Duodenal mucosa (tissue), 2 donors: ENCODE measurements around the gene LMOD3.

ENCODE experiments used
- H3K27ac ChIP-seq: one replicate; pipeline ENCODE4 v1.7.0; 2013; ENCODE audit warnings: low read depth, low read length
- H3K27me3 ChIP-seq, 2 donors: one replicate each; pipeline ENCODE4 v1.7.0; 2013; ENCODE audit warnings: low read length in 2 of 2, control low read depth in 1 of 2; ENCODE audit not compliant: insufficient read depth in 2 of 2, control insufficient read depth in 1 of 2
- H3K36me3 ChIP-seq, 2 donors: one replicate each; pipeline ENCODE4 v1.7.0; 2013; ENCODE audit warnings: low read length in 2 of 2, control low read depth in 1 of 2; ENCODE audit not compliant: insufficient read depth in 2 of 2, control insufficient read depth in 1 of 2
- H3K4me1 ChIP-seq, 2 donors: one replicate each; pipeline ENCODE4 v1.7.0; 2013; ENCODE audit warnings: low read length in 2 of 2, control low read depth in 1 of 2; ENCODE audit not compliant: insufficient read depth in 2 of 2, control insufficient read depth in 1 of 2
- H3K4me3 ChIP-seq, 2 donors: one replicate each; pipeline ENCODE4 v1.7.0; 2013; ENCODE audit warnings: low read length in 2 of 2, low read depth in 1 of 2
- H3K9ac ChIP-seq, 2 donors: one replicate each; pipeline ENCODE4 v1.7.0; 2013; ENCODE audit warnings: low read length in 2 of 2, low read depth in 1 of 2
- H3K9me3 ChIP-seq, 2 donors: one replicate each; pipeline ENCODE4 v1.7.0; 2013; ENCODE audit warnings: low read length in 2 of 2, control low read depth in 1 of 2; ENCODE audit not compliant: control insufficient read depth in 1 of 2

LMOD3 gene

DNA sequence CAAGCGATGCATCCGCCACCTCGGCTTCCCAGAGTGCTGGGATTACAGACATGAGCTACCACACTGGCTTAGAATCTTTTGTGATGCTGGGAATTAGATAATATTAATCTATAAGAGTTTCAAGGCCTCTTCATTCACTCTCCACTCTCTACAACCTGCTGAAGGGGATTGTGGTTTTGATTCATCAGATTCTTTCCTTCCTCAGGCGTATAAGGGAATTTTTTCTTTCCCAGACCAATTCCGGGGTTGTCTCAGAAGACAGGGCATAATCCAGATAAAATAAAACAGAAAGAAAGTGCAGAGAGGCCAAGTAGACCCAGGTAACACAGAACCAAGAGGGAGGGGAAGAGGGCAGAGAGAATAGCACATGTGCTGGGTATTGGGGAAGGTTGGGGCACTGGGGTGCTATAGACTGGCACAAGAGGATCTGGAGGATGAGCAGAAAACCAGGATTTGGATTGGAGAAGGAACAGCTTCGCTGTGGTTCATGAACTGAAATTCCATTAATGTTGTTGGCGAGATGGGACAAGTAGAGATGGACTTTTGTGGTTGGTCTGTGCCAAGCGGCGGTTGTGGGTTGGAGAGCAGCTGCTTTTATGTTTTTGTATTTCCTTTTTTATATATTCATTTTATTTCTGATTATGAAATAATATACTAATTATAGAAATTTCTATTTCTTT, 24.8 kb downstream of the LMOD3 start:
- Histone ChIP-seq H3K9me3 (no peaks in the 10 kb centered on the region), H3K4me1 (peaks cover 24 to 36% of the 10 kb centered on the region in 2 donors), H3K36me3 (peaks cover 9 to 17% of the 10 kb centered on the region in 2 donors), H3K27me3 (no peaks in the 10 kb centered on the region), H3K27ac (no peak overlapping the region), H3K9ac (no peak overlapping the region), H3K4me3 (no peak overlapping the region)

- no peak overlapping the region for H3K9ac ChIP-seq
- no peak overlapping the region for H3K27ac ChIP-seq
- H3K9me3 ChIP-seq, result no peaks in the 10 kb centered on the region
- H3K4me3 ChIP-seq, result no peak overlapping the region
- H3K27me3 ChIP-seq, result no peaks in the 10 kb centered on the region
- peaks cover 31 to 46% of the 10 kb centered on the region in 2 donors for H3K4me1 ChIP-seq
- H3K36me3 ChIP-seq, result peaks cover 0 to 11% of the 10 kb centered on the region in 2 donors
Observed at GRCh38 chr3:69096299-69096698, 26.1 kb downstream of the LMOD3 start.

DNA sequence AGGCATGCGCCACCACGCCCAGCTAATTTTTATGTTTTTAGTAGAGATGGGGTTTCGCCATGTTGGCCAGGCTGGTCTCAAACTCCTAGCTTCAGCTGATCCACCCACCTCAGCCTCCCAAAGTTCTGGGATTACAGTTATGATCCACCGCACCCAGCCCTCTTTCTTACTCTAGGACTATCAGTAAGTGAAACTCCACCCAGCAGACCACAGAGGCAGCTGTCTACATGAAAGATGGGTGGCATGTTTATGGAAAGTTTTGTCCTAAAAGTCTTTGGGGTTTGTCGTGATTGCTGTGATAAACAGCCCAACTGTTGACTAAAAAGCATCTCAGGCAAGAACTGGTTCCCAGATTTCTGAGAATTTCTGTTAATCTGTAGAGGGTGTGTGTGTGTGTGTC, 26.8 kb downstream of the LMOD3 start:
- no peaks in the 10 kb centered on the region for H3K9me3 ChIP-seq
- H3K27me3 ChIP-seq, result no peaks in the 10 kb centered on the region
- H3K9ac ChIP-seq, result no peak overlapping the region
- H3K27ac ChIP-seq, result no peak overlapping the region
- H3K36me3 ChIP-seq, result peaks cover 0 to 9% of the 10 kb centered on the region in 2 donors
- H3K4me1 ChIP-seq, result peaks cover 34 to 52% of the 10 kb centered on the region in 2 donors
- H3K4me3 ChIP-seq, result no peak overlapping the region

GRCh38 chr3:69094467-69095205, 27.8 kb downstream of the LMOD3 start:
- Histone ChIP-seq H3K9me3 (no peaks in the 10 kb centered on the region), H3K9ac (peak overlapping the region in 1 of 2 donors; percentile 29), H3K4me1 (peaks cover 44 to 60% of the 10 kb centered on the region in 2 donors), H3K36me3 (peaks cover 0 to 8% of the 10 kb centered on the region in 2 donors), H3K27ac (no peak overlapping the region), H3K27me3 (no peaks in the 10 kb centered on the region), H3K4me3 (no peak overlapping the region)

GRCh38 chr3:69092030-69092516, 30.3 kb downstream of the LMOD3 start:
- peaks cover 0 to 6% of the 10 kb centered on the region in 2 donors for H3K36me3 ChIP-seq
- peak overlapping the region in 1 of 2 donors; percentile 51 for H3K4me3 ChIP-seq
- H3K9ac ChIP-seq, result peak overlapping the region; percentile 15 to 20
- H3K27me3 ChIP-seq, result no peaks in the 10 kb centered on the region
- H3K4me1 ChIP-seq, result peaks cover 66 to 82% of the 10 kb centered on the region in 2 donors
- no peaks in the 10 kb centered on the region for H3K9me3 ChIP-seq
- peak overlapping the region; percentile 46 for H3K27ac ChIP-seq

- no peak overlapping the region for H3K27ac ChIP-seq
- peak overlapping the region in 1 of 2 donors; percentile 22 for H3K9ac ChIP-seq
- no peaks in the 10 kb centered on the region for H3K9me3 ChIP-seq
- H3K4me1 ChIP-seq, result peaks cover 67 to 84% of the 10 kb centered on the region in 2 donors
- H3K4me3 ChIP-seq, result peak overlapping the region in 1 of 2 donors; percentile 19
- no peaks in the 10 kb centered on the region for H3K27me3 ChIP-seq
- peaks cover 0 to 6% of the 10 kb centered on the region in 2 donors for H3K36me3 ChIP-seq
Observed at GRCh38 chr3:69091389-69092029, 30.9 kb downstream of the LMOD3 start.

- peaks cover 63 to 79% of the 10 kb centered on the region in 2 donors for H3K4me1 ChIP-seq
- no peaks in the 10 kb centered on the region for H3K9me3 ChIP-seq
- H3K27me3 ChIP-seq, result no peaks in the 10 kb centered on the region
- H3K9ac ChIP-seq, result peak overlapping the region in 1 of 2 donors; percentile 2
- no peak overlapping the region for H3K27ac ChIP-seq
- H3K4me3 ChIP-seq, result no peak overlapping the region
- H3K36me3 ChIP-seq, result peaks cover 0 to 6% of the 10 kb centered on the region in 2 donors
Observed at GRCh38 chr3:69090021-69090420, 32.4 kb downstream of the LMOD3 start.

DNA sequence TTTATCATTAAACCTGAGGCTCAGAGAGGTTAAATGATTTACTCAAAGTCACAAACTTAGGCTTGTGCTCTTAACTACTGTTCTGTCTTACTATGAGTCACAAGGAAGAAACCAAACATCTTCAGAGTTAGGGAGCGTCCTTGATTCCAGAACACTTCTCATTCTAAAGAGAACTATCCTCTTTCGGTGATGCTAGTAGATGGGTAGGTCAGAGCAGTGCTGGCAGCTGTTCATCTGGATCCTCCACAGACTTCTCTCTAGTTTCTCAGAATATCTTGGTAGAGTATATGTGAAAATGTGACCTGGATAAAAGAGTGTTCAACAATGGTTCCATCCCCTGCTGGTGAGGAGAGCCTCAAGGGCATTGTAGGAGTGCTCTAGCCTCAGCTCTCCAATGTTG, 34.3 kb downstream of the LMOD3 start:
- Histone ChIP-seq H3K9me3 (no peaks in the 10 kb centered on the region), H3K9ac (no peak overlapping the region), H3K4me1 (peaks cover 63 to 74% of the 10 kb centered on the region in 2 donors), H3K27ac (no peak overlapping the region), H3K27me3 (no peaks in the 10 kb centered on the region), H3K36me3 (peaks cover 0 to 6% of the 10 kb centered on the region in 2 donors), H3K4me3 (peak overlapping the region in 1 of 2 donors; percentile 95)

DNA sequence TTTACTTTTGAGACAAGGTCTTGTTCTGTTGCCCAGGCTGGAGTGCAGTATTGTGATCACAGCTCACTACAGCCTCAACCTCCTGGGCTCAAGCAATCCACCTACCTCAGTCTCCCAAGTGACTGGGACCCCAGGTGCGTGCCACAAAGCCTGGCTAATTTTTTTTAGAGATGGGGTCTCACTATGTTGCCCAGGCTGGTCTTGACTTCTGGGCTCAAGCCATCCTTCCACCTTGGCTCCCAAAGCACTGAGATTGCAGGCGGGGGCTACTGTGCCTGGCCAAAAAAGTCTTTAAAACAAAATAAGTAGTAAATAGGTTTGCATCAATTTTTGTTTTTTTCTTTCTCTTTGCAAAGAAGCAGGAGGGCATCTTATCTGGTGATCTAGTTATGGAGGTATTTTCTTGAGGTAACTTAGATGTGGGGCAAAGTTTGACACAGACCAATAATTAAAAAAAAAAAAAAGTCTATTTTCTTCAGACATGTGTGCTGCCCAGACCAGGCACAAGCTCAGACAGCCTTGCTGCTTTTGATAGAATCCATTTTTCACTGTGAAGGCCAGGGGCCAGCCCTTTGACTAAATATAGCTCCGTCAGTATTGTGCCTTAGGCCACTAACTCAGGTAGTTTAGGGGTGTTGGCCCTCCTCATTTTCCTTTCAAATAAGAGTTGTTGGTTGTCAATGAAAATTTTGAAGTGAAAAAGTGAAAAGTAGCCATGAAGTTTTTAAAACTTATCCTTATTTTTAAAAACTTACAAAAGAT, 35.2 kb downstream of the LMOD3 start:
- H3K9ac ChIP-seq, result peak overlapping the region; percentile 30 to 93
- H3K9me3 ChIP-seq, result no peaks in the 10 kb centered on the region
- peaks cover 0 to 4% of the 10 kb centered on the region in 2 donors for H3K36me3 ChIP-seq
- H3K27me3 ChIP-seq, result no peaks in the 10 kb centered on the region
- H3K4me1 ChIP-seq, result peaks cover 65 to 78% of the 10 kb centered on the region in 2 donors
- peak overlapping the region; percentile 1 to 95 for H3K4me3 ChIP-seq
- H3K27ac ChIP-seq, result no peak overlapping the region
